ENCODE results near the gene SCARB1. TPM values are rescaled to one million over a fixed set of nuclear protein-coding genes. Genes with fewer than 3 reads are reported as not detected.
"Not testable (repeated sequence)": the region's sequence is repeated elsewhere in the genome, so short reads cannot be mapped to it uniquely, and the experiment has no call there.

Gene SCARB1, protein sequence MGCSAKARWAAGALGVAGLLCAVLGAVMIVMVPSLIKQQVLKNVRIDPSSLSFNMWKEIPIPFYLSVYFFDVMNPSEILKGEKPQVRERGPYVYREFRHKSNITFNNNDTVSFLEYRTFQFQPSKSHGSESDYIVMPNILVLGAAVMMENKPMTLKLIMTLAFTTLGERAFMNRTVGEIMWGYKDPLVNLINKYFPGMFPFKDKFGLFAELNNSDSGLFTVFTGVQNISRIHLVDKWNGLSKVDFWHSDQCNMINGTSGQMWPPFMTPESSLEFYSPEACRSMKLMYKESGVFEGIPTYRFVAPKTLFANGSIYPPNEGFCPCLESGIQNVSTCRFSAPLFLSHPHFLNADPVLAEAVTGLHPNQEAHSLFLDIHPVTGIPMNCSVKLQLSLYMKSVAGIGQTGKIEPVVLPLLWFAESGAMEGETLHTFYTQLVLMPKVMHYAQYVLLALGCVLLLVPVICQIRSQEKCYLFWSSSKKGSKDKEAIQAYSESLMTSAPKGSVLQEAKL
- total RNA-seq, result 8.6 TPM
- long read RNA-seq, transcript SCARB1-201 (13 exons, 2,611 nt), result minor isoform, 5 of 24 reads
- long read RNA-seq, transcript SCARB1-202 (12 exons, 3,329 nt), result major isoform, 6 of 24 reads
- long read RNA-seq, partial matches to known transcripts, result 5 of 24 reads
- long read RNA-seq, other reads (novel, unspliced or antisense), result 8 of 24 reads

DNA sequence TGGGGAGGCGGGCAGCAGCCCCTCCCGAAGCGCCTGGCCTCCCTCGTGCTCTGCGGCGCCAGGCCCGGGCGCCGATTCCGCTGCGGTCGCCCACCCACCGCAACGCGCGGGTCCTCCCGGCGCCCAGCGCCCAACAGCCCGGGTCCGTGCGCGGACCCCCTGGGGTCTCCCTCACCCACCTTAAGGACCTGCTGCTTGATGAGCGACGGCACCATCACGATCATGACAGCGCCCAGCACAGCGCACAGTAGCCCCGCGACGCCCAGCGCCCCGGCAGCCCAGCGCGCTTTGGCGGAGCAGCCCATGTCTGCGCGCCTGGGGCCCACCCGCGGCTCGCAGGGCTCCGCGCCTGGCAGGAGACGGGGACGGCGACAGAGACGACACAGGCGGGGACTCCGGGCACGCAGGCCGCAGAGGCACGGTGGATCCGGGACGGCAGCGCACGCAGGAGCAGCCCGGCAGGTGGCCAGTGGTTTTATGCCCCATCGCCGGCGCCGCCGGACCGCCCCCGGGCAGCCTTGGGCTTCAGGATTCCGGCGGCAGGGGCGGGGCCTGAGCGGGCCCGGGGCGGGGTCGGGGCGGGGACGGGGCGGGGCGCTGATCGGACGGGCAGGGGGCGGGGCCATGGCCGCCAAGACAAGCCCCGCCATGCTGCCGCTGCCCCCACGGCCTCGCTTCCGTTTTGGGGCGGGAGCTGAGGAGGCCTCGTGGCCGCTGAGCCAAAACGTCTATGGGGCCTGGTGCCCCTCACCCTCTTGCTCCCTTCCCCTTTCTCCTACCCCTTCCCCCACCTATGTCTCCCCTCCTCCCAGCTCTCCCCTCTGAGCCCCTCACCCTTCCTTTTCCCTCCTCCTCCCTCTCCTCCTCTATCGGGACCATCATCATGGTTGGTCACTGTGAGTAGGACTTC is at the start of gene SCARB1:
Gene SCARB1, minus strand, starts transcription at position 449 of the 910 bp plus-strand sequence. Its CDS starts 144 bp downstream, at position 305.
- intact Hi-C loops (cut with DNase I), result no loop called here
- peak; percentile 92 for DNase-seq (ENCODE audit: low spot score)

DNA sequence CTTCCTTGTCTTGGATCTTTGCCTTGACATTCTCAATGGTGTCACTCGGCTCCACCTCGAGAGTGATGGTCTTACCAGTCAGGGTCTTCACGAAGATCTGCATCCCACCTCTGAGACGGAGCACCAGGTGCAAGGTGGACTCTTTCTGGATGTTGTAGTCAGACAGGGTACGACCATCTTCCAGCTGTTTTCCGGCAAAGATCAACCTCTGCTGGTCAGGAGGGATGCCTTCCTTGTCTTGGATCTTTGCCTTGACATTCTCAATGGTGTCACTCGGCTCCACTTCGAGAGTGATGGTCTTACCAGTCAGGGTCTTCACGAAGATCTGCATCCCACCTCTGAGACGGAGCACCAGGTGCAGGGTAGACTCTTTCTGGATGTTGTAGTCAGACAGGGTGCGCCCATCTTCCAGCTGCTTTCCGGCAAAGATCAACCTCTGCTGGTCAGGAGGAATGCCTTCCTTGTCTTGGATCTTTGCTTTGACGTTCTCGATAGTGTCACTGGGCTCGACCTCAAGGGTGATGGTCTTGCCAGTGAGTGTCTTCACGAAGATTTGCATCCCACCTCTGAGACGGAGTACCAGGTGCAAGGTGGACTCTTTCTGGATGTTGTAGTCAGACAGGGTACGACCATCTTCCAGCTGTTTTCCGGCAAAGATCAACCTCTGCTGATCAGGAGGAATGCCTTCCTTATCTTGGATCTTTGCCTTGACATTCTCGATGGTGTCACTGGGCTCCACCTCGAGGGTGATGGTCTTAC is 49.0 kb upstream of the SCARB1 start:
- DNase-seq (ENCODE audit: low spot score); intact Hi-C loops (cut with DNase I): not testable (repeated sequence)

DNA sequence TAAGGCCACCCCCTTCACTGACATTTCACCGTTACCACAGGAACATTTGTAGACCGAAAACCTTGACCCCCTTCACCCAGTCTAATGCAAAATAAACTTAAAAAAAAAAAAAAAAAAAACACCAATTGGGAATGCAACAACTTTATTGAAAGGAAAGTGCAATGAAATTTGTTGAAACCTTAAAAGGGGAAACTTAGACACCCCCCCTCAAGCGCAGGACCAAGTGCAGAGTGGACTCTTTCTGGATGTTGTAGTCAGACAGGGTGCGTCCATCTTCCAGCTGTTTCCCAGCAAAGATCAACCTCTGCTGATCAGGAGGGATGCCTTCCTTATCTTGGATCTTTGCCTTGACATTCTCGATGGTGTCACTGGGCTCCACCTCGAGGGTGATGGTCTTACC is 47.9 kb upstream of the SCARB1 start:
- DNase-seq (ENCODE audit: low spot score); intact Hi-C loops (cut with DNase I): not testable (repeated sequence)

DNA sequence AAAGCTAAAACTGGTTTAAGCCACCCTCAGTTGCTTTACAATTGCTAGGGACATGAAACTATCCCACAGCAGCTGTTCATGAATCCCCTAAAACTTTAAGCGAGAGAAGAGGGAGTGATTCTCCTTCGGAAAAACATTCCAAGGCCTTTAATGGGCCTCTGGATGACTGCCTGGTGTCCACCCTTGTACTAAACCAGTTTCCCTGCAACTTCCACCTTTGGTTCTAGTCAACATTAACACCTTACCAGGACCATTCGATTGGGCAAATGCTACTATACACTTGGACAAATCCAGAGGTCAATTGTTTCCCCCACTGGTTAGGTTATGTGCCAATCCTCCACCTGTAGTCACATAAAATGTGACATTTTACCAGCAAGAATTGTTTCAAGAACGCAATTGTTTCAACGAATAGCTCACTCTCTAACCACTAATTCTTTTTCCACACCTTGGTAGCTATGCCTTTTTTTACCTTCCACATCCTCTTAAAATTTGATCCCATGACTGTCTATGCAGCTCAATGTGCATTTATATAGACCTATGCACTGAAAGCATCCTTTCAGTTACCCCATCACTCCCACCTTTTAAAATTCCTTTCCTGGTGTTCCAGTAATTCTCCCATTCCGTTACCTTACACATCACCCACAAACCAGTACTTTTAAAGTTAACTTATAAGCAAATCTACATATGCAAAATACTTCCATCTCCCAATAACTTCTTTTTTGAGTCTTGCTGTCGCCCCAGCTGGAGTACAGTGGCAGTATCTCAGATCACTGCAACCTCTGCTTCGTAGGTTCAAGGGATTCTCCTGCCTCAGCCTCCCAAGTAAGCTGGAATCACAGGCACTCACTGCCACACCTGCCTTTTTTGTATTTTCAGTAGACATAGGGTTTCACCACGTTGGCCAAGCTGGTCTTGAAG is 47.2 kb upstream of the SCARB1 start:
- intact Hi-C loops (cut with DNase I), result no loop called here
- no peak for DNase-seq (ENCODE audit: low spot score)

DNA sequence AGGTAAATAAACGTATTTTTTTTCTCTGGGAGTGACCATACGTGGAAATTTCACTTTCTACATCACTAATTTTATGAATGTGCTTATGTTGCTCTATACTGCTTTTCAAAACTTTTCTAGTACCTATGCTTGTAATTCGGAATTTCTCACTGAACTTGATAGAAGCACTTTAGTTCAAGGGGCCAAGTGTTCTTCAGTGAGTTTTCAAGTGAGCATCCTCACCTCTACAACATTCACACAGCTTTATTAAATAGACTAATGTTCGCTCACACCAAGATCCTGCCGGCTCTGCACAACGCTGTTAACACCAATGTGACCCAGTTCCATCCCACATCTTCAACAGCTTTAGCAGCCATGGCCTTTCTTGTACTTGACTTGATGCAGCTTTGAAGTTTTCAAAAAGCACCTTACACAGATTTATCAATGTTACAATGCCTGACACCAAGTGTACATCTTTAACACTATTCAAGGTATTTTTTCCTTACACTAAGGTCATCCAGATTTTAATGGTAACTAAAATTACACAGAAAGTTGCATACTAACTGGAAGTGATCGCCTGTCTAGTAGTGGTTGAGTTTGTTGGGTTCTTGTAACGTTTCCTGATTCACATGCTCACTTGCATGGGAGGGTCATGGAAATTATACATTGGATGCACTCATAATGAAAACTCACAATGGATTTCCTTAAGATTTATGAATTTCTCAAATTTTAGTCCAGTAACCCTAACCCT is 46.3 kb upstream of the SCARB1 start:
- DNase-seq (ENCODE audit: low spot score), result no peak
- intact Hi-C loops (cut with DNase I), result loop anchor here (5.0 to 10.0 kb wide), 2 partner anchors 68 to 875 kb away; no protein-coding TSS in a partner anchor

DNA sequence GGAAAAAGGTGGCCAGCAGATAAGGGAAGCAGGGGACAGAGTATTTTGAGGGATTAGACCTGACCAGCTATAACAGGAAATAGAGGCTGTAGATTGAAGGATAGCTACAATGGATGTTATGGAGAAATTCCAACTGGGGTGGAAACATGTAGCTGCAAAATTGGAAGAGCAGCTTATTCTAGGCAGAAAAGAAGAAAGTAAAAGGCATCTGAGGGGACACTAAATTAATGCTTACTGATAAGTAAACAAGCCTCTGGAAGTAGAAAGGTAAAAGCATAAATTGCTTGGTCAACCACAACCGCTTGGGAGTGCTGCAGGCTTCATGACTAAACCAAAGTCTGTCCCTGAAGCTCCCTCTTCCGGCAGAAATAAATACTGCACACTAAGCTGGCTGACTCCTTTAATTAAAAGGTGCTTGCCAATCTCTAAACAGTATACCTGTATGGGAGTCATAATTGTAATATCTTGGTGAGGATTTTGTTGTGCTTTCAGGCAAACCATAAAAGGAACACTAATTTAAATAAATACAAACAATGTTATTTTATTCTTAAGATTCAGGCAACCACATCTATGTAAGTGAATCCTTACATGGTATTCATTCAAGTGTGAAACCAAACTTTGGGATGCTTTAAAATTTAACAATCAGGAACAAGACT is 43.1 kb upstream of the SCARB1 start:
- peak; percentile 87 for DNase-seq (ENCODE audit: low spot score)
- intact Hi-C loops (cut with DNase I), result loop anchor here (1.0 to 10.0 kb wide), 3 partner anchors 34 to 872 kb away; no protein-coding TSS in a partner anchor

DNA sequence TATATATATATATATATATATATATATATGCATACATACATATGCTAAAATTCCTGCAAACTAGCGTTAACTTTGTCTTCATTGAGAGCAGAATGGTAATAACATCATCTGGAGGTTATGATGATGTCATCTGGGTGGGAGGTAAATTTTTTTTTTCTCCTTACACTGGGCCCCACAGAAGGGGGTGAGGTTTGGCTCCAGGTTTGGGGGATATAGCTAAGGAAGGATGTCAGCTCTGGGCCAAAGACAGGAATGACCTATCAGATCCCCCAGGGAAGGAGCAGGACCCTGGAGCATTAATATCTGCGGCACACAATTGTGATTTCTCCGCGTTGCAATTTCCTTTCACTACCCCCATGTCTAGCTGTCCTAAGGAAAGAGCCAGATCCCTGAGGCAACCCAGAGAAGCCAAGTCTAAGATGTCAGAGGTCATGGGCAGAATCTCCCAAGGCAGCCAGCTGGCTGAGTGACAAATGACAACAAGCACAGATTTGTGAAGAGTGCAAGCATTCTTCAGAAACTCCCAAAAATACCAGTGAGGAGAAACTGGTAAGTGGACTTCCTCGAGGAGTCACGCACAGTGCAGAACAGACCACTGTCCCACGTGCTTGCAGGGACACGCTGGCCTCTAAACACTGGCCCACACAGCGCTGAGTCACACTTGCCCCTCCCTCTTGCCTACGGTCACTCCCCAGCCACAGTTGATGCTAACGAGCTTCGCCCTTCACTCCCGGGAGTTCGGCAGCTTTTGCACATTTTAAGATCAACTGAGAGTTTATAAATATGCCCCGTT is 40.8 kb upstream of the SCARB1 start:
- intact Hi-C loops (cut with DNase I), result loop anchor here (5.0 to 10.0 kb wide), 2 partner anchors 62 to 870 kb away; no protein-coding TSS in a partner anchor
- DNase-seq (ENCODE audit: low spot score), result peak; percentile 93

DNA sequence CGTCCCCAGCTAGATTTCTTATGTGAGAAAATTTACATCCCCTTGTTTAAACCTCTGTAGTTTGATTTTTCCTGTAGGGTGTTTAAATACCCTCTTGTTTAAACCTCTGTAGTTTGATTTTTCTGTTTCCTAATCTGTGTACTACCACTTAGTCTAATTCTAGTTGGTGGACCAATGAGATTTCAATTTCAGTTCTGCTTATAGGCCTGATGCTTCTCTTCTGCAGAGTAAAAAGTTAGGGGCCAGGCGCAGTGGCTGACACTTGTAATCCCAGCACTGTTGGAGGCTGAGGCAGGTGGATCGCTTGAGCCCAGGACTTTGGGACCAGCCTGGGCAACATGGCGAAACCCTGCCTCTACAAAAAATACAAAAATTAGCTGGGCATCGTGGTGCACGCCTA is 39.3 kb upstream of the SCARB1 start:
- intact Hi-C loops (cut with DNase I), result loop anchor here (10.0 kb wide), 1 partner anchor 868 kb away; no protein-coding TSS in a partner anchor
- no peak for DNase-seq (ENCODE audit: low spot score)

DNA sequence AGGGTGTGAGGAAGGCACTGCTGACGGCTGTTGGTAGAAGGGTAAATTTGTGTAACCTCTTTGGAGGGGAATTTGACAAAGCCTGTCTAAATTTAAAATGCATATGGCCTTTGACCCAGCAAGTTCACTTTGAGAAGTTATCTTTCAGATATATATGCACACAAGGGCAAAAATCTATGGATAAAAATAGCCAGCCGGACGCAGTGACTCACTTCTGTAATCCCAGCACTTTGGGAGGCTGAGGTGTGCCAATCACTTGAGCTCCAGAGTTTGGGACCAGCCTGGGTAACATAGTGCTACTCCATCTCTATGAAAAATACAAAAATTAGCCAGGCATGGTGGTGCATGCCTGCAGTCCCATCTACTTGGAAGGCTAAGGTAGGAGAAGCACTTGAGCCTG is 37.3 kb upstream of the SCARB1 start:
- no peak for DNase-seq (ENCODE audit: low spot score)
- intact Hi-C loops (cut with DNase I), result loop anchor here (10.0 kb wide), 1 partner anchor 866 kb away; no protein-coding TSS in a partner anchor

DNA sequence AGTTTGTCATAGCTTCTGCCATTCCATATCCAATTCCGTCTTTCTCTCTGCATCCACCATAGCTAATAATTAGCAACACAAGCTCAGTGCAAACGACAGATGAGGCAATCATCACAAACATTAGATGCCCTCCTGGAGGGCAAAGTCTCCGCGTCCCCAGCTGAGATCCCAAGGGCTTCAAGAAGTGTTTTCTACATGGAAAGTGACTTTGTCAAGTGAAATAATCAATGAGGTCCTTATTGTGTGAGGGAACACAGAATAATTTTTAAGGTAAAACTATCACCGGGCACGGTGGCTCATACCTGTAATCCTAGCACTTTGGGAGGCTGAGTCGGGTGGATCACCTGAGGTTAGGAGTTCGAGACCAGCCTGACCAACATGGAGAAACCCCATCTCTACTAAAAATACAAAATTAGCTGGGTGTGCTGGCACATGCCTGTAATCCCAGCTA is 36.7 kb upstream of the SCARB1 start:
- intact Hi-C loops (cut with DNase I), result loop anchor here (10.0 kb wide), 1 partner anchor 866 kb away; no protein-coding TSS in a partner anchor
- not testable (repeated sequence) for DNase-seq (ENCODE audit: low spot score)

DNA sequence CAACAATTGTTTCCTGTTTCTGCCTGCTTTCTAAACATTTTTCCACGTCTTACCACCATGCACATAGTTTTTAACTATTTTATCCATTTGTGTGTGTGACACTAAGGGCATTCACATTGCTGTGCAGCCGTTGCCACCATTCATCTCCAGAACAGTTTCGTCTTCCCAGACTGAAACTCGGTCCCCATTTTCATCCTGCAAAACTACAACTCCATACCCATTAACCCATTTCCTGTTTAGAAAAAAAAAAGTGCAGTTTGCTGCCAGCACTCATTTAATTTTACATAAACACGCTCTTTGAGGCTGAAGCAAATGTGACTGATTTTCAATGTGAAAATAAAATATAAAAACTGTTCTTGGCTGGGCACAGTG is 35.2 kb upstream of the SCARB1 start:
- intact Hi-C loops (cut with DNase I), result no loop called here
- DNase-seq (ENCODE audit: low spot score), result no peak

DNA sequence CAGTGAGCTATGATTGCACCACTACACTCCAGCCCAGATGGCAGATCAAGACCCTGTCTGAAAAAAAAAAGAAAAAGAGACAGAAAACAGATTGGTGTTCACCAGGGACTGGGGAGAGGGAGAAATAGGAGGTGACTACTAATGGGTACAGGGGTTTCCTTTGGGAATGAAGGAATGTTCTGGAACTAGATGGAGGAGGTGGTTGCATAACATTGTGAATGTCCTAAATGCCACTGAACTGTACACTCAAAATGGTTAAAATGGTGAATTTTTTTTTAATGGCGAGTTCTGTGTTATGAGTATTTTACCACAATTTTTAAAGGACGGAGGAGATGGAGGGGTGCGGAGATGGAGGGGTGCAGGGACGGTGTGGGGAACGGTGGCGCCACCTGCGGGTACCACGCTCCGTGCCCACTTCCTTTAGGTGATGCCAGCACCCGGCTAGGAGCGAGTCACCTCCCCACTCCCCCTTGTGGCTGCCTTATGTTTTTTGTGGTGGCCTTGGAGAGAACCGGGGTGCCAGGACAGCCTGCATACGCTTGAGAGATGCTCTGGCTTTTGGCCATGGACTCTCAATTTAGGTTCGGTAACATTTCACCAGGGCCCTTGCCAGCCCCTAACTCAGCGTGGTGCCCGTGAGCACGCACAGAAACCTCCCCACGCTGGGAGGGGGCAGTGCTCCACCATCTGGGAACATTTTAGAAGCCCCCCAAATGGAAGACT is 34.7 kb upstream of the SCARB1 start:
- intact Hi-C loops (cut with DNase I), result no loop called here
- DNase-seq (ENCODE audit: low spot score), result no peak

DNA sequence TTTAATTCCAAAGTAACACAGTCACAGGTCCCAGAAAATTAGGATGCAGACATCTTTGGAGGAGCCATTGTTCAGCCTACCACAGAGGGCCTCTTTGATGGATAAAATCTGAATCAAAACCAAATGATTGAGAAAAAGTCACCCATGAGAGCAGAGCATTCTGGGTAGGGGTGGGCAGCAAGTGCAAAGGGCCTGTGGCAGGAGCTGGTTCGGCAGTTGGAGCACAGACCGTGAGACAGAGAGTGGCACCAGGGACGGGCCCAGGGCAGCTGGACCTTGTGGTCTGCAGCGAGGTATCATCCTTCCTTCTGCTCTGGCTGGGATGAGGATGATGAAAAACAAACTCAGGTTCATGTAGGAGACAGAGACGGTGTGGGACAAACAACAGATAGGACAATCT is 32.8 kb upstream of the SCARB1 start:
- no peak for DNase-seq (ENCODE audit: low spot score)
- intact Hi-C loops (cut with DNase I), result no loop called here

DNA sequence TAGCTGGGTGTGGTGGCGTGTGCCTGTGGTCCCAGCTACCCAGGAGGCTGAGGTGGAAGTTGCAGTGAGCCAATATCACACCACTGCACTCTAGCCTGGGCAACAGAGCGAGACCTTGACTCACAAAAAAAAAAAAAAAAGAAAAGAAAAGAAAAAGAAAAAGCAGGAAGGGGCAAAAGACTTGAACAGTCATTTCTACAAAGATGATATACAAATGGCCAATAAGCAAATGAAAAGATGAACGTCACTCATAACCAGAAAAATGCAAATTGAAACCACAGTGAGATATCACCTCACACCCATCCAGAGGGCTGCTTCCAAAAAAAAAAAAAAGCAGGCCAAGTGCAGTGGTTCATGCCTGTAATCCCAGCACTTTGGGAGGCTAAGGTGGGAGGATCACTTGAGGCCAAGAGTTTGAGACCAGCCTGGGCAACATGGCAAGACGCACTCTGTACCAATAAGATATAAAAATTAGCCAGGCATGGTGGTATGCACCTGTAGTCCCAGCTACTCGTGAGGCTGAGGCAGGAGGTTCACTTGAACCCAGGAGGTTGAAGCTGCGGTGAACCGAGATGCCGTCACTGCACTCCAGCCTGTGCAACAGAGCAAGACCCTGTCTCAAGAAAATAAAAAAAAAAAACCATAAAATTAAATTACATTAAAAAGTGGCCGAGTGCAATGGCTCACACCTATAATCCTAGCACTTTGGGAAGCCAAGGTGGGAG is 30.3 kb upstream of the SCARB1 start:
- intact Hi-C loops (cut with DNase I), result no loop called here
- DNase-seq (ENCODE audit: low spot score), result no peak

DNA sequence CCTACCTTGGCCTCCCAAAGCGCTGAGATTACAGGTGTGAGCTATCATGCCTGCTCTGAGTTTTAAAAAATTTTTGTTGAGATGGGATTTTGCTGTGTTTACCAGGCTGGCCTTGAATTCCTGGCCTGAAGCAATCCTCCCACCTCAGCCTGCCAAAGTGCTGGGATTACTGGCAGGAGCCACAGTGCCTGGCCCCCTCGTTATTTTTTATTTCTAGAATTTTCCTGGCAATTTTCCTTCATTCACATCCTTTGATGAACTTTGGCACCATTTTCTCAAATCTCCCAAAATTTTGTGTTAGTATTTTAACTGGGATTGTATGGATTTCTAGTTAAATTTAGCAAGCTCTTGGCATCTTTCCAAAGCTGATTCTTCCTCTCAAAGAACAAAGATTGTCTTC is 24.6 kb upstream of the SCARB1 start:
- intact Hi-C loops (cut with DNase I), result no loop called here
- no peak for DNase-seq (ENCODE audit: low spot score)

Data from cardiac septum (tissue), 1 donor.